PFSK-1 (cell line): Measurements from ENCODE around the gene DBF4.

Source experiments
- POLR2AphosphoS5 ChIP-seq: IDR thresholded peaks from 2 replicates; pipeline ENCODE4 v1.6.1; 2012; ENCODE audit warnings: low read depth, mild to moderate bottlenecking, control low read depth, low read length, moderate library complexity
- REST ChIP-seq, 2 experiments: IDR thresholded peaks; 2 replicates each; pipeline versions ENCODE4 v1.6.1 to v1.8.0; 2011 to 2012; ENCODE audit warnings: low read depth in 2 of 2, low read length in 2 of 2, control low read depth in 1 of 2, inconsistent platforms in 1 of 2, mild to moderate bottlenecking in 1 of 2, moderate library complexity in 1 of 2; ENCODE audit not compliant: insufficient read depth in 1 of 2
- SIN3A ChIP-seq: IDR thresholded peaks from 2 replicates; pipeline ENCODE4 v1.6.1; 2012; ENCODE audit warnings: mild to moderate bottlenecking, low read length, moderate library complexity, borderline replicate concordance; ENCODE audit not compliant: insufficient read depth
- TAF1 ChIP-seq: IDR thresholded peaks from 2 replicates; pipeline ENCODE4 v1.6.1; 2012; ENCODE audit warnings: low read length, control low read depth, borderline replicate concordance; ENCODE audit not compliant: insufficient read depth

- TF ChIP-seq POLR2AphosphoS5: no peak
- TF ChIP-seq SIN3A: no peak
- TF ChIP-seq REST (IDR thresholded peaks at IDR 0.05; ENCODE audit: insufficient read depth in 1 of 2, low read depth in 2 of 2, low read length in 2 of 2): no peak
- TF ChIP-seq TAF1: no peak
Observed at GRCh38 chr7:87878208-87878735, 2.0 kb downstream of the DBF4 start.
